SK-N-SH (cell line): ENCODE results near the gene CACNA1F.

Source experiments
- MXI1 ChIP-seq: IDR thresholded peaks from 2 replicates; pipeline ENCODE4 v1.6.1; 2012; ENCODE audit warnings: mild to moderate bottlenecking, low read depth, low read length, improper control_type of control experiment
- ZBTB33 ChIP-seq: IDR thresholded peaks from 2 replicates; pipeline ENCODE4 v1.4.0; 2012; ENCODE audit warnings: low read depth, borderline replicate concordance

- no peak for TF ChIP-seq ZBTB33
- no peak for TF ChIP-seq MXI1
Observed at GRCh38 chrX:49187526-49187925, 45.6 kb downstream of the CACNA1F start.
